Measurements from ENCODE around the gene SUV39H2.
A peak's percentile ranks its signal among the peaks of the same experiment; 100 is the strongest.
"Not testable (repeated sequence)": the region's sequence is repeated elsewhere in the genome, so short reads cannot be mapped to it uniquely, and the experiment has no call there.

Gene SUV39H2

GRCh38 chr10:14876764-14877163 is 1.9 kb upstream of the SUV39H2 start:
- DNase-seq, result no peak

- peak; percentile 33 to 45 for DNase-seq
Measured at GRCh38 chr10:14879124-14879927, 660 bp downstream of the SUV39H2 start.

GRCh38 chr10:14879928-14880193 is 1.2 kb downstream of the SUV39H2 start:
- no peak for DNase-seq

GRCh38 chr10:14880229-14880628 is 1.6 kb downstream of the SUV39H2 start:
- DNase-seq, result no peak

GRCh38 chr10:14884082-14884481 is 5.4 kb downstream of the SUV39H2 start:
- no peak for DNase-seq

- no peak for DNase-seq
Measured at GRCh38 chr10:14889318-14889717, 10.7 kb downstream of the SUV39H2 start.

- no peak for DNase-seq
Measured at GRCh38 chr10:14891151-14891550, 12.5 kb downstream of the SUV39H2 start.

GRCh38 chr10:14904316-14904732 is 25.7 kb downstream of the SUV39H2 start:
- DNase-seq, result peak in 1 of 2 donors; percentile 13

GRCh38 chr10:14904864-14905263 is 26.2 kb downstream of the SUV39H2 start:
- DNase-seq, result no peak

- no peak for DNase-seq
Measured at GRCh38 chr10:14905890-14906289, 27.2 kb downstream of the SUV39H2 start.

GRCh38 chr10:14906765-14907164 is 28.1 kb downstream of the SUV39H2 start:
- no peak for DNase-seq

- not testable (repeated sequence) for DNase-seq
Measured at GRCh38 chr10:14907591-14907990, 28.9 kb downstream of the SUV39H2 start.

GRCh38 chr10:14909101-14909500 is 30.4 kb downstream of the SUV39H2 start:
- no peak for DNase-seq

- no peak for DNase-seq
Measured at GRCh38 chr10:14910953-14911352, 32.3 kb downstream of the SUV39H2 start.

GRCh38 chr10:14911801-14912200 is 33.1 kb downstream of the SUV39H2 start:
- DNase-seq, result no peak

GRCh38 chr10:14916600-14916999 is 37.9 kb downstream of the SUV39H2 start:
- no peak for DNase-seq

- DNase-seq, result no peak
Measured at GRCh38 chr10:14917827-14918226, 39.2 kb downstream of the SUV39H2 start.

GRCh38 chr10:14918964-14919363 is 40.3 kb downstream of the SUV39H2 start:
- DNase-seq, result no peak

GRCh38 chr10:14924013-14924412 is 45.3 kb downstream of the SUV39H2 start:
- DNase-seq, result no peak

- no peak for DNase-seq
Measured at GRCh38 chr10:14925268-14925667, 46.6 kb downstream of the SUV39H2 start.

GRCh38 chr10:14926061-14926470 is 47.4 kb downstream of the SUV39H2 start:
- DNase-seq, result no peak

GRCh38 chr10:14926722-14927416 is 48.2 kb downstream of the SUV39H2 start:
- no peak for DNase-seq

GRCh38 chr10:14930610-14931009 is 51.9 kb downstream of the SUV39H2 start:
- DNase-seq, result no peak

- DNase-seq, result no peak
Measured at GRCh38 chr10:14936584-14936983, 57.9 kb downstream of the SUV39H2 start.

- not testable (repeated sequence) for DNase-seq
Measured at GRCh38 chr10:14938971-14939370, 60.3 kb downstream of the SUV39H2 start.
